GM13976 (cell line): Measurements from ENCODE around the gene UGP2.

Experiments used
- DNase-seq: peaks from one replicate; pipeline ENCODE4 v3.0.0; 2012; ENCODE audit warnings: low spot score
- in situ Hi-C: fragments of 300-500 bp; cut with MboI; formaldehyde crosslinking; loops from one replicate; pipeline ENCODE4 v1.12.0; 2022; ENCODE audit warnings: low sequenced_read_pairs, mixed read lengths, inconsistent platforms; ENCODE audit not compliant: unreplicated experiment
- TF ChIP-seq, protein P1 (sequence below): IDR thresholded peaks from 2 replicates; pipeline ENCODE4 v1.5.1; 2012; ENCODE audit warnings: borderline replicate concordance, mild to moderate bottlenecking; ENCODE audit not compliant: insufficient read depth; ENCODE audit errors: extremely low read depth, missing control alignments, control extremely low read depth

UGP2 gene

DNA sequence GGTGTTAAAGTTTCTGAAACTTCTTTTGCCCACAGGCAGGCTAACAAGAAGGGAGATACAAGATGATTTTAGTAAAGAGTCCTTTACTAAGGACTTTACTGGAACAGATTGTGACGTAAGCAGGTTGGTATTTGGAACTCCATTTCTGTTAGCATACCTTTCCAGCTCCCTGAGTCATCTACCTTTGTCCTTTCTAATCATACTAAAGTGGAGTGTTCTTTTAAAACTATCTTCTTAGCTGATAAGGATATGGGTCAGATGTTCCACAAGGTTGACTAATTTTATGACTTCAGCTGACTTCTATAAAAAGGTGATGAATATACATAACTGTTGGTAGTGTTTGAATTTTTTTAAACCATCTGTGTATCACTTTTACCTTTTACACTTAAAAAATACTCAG lies 21.1 kb downstream of the UGP2 start:
- DNase-seq: no peak
- TF ChIP-seq, protein P1, sequence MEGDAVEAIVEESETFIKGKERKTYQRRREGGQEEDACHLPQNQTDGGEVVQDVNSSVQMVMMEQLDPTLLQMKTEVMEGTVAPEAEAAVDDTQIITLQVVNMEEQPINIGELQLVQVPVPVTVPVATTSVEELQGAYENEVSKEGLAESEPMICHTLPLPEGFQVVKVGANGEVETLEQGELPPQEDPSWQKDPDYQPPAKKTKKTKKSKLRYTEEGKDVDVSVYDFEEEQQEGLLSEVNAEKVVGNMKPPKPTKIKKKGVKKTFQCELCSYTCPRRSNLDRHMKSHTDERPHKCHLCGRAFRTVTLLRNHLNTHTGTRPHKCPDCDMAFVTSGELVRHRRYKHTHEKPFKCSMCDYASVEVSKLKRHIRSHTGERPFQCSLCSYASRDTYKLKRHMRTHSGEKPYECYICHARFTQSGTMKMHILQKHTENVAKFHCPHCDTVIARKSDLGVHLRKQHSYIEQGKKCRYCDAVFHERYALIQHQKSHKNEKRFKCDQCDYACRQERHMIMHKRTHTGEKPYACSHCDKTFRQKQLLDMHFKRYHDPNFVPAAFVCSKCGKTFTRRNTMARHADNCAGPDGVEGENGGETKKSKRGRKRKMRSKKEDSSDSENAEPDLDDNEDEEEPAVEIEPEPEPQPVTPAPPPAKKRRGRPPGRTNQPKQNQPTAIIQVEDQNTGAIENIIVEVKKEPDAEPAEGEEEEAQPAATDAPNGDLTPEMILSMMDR: no peak
- in situ Hi-C loops: no loop called here

DNA sequence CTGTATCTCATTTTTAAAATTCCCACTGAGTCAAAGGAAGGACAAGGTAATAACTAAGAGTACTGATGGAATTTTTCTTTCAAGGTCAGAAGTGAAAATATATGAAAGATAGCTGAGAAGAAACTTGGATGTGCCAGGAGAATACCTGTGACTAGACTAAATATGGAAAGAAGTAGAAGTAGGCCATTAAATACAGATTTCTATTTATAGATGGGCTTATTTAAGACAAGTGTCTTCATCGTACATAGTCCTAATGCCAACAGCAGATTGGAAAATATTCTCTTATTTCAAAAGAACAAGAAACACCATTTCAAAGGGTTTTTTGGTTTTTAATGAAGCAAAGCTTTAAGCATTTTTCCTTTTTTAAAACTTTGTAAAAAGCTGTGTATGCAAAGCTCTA lies 22.0 kb downstream of the UGP2 start:
- in situ Hi-C loops: no loop called here
- DNase-seq: no peak
- TF ChIP-seq, protein P1: no peak

DNA sequence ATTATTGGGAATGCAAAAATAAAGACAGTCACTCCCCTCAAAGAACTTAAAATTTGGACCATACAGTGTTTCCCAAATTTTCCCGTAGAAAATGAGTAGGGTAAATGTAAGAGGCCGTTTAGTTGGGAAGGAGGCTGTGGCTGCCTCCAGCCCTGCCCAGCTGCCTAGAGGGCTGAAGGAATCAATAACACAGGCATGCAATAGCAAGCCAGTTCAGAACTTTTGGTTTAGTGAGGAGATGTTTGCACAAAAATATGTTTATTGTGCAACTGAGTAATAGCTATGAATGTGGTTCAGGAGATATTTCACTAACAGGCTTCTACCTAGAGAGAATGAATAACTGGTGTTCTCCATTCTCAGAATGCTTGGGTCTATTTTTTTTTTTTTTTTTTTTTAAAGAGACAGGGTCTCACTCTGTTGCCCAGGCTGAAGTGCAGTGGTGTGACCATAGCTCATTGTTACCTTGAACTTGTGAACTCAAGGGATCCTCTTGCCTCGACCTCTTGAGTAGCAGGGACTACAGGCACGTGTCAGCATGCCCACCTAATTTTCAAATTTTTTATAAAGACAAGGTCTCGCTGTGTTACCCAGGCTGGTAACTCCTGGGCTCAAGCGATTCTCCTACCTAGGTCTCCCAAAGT lies 23.6 kb downstream of the UGP2 start:
- in situ Hi-C loops: no loop called here
- TF ChIP-seq, protein P1: no peak
- no peak for DNase-seq

DNA sequence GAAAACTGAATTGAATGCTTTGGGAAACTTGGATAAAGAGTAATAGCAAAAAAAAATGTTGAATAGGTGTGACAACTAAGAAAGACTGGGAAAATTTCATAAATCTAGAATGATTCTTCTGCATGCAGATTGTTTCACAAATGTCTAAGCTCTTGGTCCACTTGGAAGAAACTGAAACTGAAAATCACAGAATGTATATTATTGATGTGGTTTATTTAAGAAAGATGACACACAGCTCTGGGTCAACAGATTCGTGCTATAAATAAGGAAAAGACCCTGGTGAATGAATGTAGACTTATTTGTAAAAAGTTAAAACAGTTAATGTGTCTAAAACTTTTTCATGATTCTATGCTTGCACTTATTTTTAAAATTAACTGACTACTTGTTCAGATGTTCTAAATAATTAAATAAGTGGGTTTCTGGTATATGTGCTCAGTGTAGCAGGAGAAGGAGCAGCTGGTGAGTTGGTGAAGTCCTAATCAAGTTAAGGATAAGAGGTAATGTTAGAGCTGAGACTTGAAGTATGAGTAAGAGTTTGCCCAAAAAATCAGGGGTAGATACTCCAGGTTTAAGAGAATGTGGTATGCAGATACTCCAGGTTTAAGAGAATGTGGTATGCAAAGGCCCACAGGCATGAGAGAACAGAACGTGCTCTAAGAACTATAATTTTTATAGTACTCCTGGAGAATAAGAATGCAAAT lies 24.5 kb downstream of the UGP2 start:
- in situ Hi-C loops: no loop called here
- DNase-seq: no peak
- TF ChIP-seq, protein P1: no peak

DNA sequence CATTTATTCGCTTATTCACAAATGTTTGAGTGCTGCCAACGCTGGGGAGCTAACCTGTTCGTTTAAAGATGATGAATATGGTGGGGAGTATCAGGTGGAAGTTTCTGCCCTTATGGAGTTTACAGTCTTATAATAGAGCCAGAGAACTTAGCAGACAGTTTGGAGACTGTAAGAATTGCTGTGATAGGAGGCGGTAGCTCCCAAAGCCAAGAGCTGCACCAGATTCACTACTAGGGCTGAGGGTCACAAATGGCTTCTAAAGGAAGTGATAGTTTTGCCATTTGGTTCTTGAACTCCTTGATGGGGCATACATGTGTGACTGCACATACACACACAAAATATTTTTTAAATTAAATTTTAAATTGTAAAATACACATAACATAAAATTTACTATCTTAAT lies 29.0 kb downstream of the UGP2 start:
- in situ Hi-C loops: loop anchor here (10.0 kb wide), 1 partner anchor 186 kb away; no protein-coding TSS in a partner anchor
- TF ChIP-seq, protein P1: no peak
- DNase-seq: no peak

DNA sequence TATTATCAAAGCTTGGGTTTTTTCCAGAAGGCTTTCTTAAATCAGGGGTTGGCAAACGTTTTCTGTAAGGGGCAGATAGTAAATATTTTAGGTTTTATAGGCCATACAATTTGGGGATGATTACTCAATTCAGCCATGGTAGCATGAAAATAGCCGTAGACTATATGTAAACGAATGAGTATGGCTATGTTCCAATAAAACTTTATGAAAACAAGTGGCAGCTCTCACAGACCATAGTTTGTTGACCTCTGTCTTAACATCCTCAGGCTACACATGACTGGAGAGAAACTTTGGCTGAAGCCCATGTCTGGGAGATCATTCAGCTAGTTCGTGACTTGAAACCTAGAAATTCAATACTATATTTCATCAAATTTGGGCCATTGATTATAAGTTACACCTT lies 30.2 kb downstream of the UGP2 start:
- TF ChIP-seq, protein P1: no peak
- in situ Hi-C loops: loop anchor here (10.0 kb wide), 1 partner anchor 187 kb away; no protein-coding TSS in a partner anchor
- no peak for DNase-seq
